EL (cell line): ENCODE measurements around the gene GMDS.

Experiments
- DNase-seq: peaks from one replicate; pipeline ENCODE4 v3.0.0-alpha.2; 2016

The GMDS gene

DNA sequence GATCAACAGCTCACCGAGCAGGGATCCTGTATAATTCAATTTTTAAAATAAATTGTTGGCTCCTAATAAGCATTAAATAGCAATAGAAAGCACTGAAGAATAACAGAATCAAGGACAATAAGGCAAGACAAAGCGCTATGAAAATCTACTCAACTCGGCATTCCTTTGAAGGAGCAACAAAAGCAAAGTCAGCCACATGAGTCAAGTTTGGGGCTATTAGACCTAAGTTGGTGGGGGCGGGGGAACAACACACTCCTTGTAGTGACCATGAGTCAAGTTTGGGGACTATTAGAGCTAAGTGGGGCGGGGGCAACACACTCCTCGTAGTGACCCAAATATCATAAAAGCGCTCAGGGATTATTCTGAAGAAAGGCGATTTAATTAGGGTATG, 515.7 kb downstream of the GMDS start:
- DNase-seq = no peak

DNA sequence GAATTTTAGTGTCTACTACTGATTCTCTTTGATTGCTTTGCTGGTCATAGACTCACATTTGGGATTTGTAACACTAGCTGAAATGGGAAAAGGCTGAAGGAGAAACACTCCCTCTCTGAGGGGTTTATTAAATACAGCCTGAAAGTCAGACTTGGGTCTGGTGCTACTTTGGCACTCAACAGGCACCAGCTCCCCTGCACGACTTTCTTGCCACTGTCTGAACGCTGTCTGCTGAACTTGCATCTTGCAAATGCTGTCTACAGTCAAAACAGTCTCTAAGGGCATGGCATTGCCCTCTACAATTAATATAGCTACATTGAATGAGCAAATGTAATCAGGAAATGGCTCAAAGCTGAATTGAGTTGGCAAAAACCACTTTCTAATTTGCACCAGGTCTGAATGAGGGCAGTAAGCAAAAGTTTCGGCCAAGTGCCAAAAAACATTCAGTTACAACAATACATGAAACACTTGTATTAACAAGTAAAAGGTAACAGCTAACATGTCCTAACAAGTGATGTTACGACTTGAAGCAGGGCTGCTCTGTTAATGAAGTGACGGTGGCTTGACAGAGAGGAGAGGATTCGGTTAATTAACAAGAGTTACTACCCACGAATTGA, 516.2 kb downstream of the GMDS start:
- no peak for DNase-seq

DNA sequence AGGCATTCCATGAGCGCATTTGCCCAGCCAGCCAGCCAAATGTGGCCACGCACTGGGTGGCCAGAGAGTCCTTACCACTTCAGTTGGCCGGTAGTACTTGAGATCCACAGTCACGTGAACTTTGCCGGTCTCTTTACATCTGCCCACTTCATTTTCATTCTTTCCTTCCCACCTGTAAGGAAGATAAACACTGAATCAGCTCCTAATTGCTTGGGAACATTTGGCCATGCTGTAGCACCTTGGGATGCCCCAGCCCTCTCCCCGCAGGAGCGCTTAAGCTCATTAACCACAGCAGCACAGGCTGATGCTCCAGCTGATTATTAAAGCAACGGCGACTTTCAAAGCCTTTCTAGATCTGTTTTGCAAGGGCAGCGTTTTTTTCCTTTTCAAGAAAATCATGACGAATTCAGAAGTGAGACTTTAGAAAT, 519.0 kb downstream of the GMDS start:
- DNase-seq = no peak

DNA sequence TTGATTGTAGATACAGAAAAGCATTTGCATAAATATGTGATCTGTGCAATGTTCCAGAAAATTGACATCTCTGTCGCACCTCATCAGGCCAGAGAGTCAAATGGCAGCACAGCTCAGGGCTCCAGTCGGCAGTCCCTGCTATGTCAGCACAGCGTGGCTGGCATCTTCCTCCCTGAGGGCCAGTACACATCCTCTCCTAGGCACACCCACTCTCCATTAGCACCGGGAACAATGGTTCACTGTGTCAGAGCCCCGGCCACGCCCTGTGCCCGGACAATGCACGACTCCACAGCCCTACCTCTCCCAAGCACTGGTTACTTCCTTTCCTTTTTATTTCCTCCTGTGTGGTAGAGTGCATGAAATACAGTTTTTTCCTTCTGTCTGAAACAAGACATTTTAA, 520.8 kb downstream of the GMDS start:
- no peak for DNase-seq

- DNase-seq = no peak
Measured at GRCh38 chr6:1724124-1724523, 521.3 kb downstream of the GMDS start.

- DNase-seq = no peak
Measured at GRCh38 chr6:1722801-1723200, 522.6 kb downstream of the GMDS start.

- no peak for DNase-seq
Measured at GRCh38 chr6:1720620-1721322, 524.6 kb downstream of the GMDS start.

DNA sequence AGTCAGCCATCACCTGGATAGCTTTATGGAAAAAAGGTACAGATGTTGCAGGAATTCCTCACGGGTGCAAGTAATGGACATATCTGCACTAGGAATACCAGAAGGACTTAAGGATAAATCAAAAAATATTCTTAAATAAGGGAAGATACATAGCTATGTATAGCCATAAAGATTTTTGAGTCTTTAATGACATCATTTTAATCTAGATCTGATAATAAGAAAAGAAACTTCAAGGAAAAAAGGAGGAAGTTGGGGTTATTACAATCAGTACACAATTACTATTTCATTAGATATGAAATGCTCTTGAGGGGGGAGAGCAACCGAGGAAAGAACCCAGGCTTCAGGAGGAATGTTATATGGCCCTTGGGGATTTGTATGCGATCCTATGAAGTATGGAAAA, 525.5 kb downstream of the GMDS start:
- no peak for DNase-seq

DNA sequence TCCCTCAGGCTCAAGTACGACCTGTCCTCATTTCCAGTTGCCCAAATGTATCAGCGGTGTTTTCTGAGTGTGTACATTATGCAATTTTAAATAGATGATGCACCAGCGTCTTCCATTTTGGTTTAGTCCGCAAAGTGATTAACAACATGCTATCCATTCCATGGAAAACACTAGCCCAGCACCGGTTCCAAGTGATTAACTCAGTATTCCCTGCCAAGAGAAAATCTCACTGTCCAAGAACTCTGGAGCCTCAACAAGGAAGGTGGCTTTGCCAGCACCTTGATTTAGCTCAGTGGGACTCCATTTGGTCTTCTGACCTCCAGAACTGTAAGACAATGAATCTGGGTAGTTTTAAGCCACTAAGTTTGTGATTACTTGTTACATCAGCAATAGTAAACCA, 528.5 kb downstream of the GMDS start:
- DNase-seq = no peak

DNA sequence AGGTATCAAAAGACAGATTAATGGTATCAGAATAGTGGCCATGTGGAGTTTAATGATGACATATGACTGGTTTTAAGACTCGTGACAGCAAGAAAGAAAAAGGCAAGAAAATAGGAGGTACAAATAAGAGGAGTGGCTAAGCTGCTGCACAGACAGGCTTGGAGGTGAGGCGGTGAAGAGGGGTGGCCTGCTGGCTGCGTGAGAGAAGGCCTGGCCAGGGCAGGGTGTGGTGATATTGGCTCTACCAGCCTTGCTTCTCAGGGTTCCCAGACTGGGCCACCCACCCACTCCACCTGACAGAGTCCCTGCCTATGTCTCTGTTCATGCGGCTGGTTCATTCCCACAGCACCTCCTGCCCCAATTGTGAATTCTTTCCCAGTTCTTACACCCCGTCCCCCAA, 529.0 kb downstream of the GMDS start:
- DNase-seq = no peak

DNA sequence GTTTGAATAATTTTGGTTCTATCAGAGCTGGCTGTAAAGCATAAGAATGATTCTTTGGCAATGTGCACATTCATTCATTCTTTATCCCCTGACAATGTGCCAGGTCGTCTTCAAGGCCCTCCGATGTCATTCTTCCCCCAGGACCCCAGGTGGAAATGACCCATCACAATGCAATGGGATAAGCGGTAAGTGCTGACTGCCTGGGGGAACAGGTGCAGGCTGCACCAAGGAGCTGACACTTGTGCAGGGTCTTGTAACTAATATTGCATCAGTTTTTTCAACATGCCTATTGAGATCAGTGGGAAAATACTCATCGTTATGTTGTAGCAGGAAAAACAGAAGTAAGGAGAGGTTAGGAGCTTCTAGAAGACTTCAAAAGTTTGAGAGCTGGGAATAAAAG, 530.1 kb downstream of the GMDS start:
- DNase-seq = no peak

- no peak for DNase-seq
Measured at GRCh38 chr6:1714654-1715053, 530.8 kb downstream of the GMDS start.

GRCh38 chr6:1713016-1713600, 532.3 kb downstream of the GMDS start:
- no peak for DNase-seq

- no peak for DNase-seq
Measured at GRCh38 chr6:1712451-1712850, 533.0 kb downstream of the GMDS start.

- no peak for DNase-seq
Measured at GRCh38 chr6:1711136-1711535, 534.3 kb downstream of the GMDS start.

DNA sequence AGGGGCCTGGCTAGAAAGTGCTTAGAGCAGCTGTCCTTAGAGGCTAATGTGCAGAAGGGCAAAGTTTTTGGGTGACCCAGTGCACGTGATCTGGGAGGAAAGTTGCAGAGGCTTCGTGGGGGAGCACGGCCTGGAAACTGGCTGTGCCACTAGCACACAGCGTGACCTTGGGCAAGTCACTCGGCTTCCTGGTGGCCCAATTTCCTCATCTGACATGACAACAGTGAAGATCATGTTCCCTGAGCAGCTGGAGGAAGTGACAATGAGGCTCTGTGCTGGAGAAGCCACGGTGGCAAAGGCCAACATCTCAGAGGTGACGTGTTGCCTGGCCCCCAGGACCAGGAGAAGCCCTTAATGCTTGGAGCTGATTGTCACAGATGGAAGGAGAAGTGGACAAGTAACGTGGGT, 536.2 kb downstream of the GMDS start:
- no peak for DNase-seq

DNA sequence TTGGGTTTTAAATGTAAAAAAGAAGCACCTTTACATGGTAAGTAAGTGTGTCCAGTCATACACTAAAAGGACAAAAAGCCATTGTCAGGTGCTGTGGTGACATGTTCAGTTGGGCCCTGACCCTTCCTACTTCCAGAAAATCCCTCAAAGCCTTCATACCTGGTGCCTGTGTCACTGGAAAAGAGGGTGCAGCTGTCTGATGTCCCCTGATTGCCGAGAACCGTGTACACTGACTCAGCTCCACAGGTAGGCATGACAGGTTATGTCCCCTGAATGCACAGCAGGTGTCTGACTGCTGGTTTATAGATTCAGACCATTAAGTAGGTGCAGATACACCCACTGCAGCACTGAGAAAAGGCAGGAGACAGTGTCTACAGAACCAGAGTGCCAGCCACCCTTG, 536.6 kb downstream of the GMDS start:
- no peak for DNase-seq

DNA sequence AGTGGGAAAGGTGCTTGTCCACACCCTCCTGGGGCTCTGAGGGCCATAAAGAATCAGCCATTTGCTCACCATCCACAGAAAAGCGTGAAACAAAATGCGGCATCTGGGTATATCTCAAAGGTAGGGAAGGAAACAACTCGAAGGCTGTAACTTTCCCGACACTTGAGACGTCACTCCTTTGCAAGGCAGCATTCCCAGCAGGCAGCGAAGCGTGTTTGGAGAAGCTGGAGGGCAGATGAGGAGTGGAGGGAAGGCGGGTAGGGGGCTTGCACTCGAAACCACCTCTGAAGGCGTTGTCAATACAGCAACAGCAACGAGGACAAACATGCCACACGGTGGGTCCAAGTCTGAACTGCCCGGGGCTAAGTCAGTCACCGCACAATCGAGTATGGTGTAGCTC, 537.3 kb downstream of the GMDS start:
- DNase-seq = no peak

DNA sequence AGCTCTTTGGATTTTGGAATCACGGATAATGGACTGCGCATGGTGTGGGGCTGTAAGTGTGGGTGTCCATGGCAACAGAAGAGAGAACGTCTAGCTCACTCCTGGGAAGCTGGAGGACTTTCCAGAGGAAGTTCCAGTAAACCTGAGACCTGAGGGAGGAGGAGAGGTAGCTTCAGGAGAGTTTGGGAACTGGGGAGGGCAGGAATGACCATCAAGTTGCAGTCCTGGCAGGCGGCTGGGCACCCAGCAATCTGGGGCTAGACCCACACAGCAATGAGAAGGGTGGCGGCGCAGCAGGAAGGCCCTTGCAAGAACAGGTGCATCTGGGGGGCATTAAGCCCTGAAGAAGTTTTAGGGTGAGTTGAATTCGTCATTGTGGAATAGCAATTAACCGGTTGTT, 539.8 kb downstream of the GMDS start:
- no peak for DNase-seq

DNA sequence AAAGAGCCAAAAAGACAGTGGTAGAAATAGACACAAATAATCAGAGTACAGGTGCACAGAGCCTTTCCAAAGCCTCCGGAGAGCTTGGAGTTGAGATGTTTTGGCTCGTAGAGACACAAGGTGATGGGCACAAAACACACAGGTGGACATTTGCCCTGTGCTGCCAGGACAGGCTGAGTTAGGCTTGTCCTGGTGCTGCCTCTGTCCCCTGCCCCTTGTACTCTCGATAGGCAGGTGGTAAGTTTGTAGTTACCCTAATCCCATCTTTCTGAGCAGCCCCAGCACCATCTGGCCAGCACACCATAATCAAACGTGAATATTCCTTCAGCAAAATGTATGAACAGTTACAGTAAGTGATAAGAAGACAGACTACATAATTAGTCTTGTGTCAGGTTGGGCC, 540.2 kb downstream of the GMDS start:
- DNase-seq = no peak

DNA sequence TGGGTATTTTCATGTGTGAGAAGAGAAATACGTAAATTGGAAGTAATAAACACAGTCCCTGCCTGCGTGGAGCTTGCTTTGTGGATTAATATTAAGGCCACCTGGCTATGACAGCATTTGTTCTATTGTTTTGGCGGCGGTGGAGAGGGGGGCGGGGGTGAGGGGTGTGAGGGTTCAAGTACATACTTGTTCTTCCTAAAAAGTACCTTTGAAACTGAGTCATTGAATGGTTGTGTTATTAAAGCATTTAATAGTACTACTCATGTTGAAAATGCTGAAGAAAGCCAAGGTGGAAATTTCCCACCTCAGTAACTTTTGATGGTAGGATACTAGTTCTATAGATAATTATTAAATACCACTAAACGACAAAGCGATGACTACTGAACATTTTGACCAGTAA, 540.7 kb downstream of the GMDS start:
- DNase-seq = no peak

DNA sequence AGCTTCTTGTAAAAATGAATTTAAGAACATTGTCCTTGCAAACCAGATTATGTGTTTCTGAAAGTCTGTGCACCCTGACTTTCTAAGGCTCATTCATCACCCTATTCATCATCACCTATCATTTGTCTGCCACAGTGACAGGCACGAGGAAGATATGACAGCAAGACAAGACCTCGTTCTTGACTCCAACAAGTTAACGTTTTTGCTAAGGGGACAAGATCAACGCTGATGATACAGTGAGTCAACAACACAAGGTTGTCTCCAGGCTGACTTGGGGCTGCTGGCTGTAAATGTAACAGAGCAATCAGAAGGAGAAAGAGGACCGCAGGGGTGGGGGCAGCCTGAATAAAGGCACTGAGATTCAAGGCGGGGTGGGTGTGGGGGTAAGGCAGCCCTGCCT, 541.5 kb downstream of the GMDS start:
- DNase-seq = no peak

DNA sequence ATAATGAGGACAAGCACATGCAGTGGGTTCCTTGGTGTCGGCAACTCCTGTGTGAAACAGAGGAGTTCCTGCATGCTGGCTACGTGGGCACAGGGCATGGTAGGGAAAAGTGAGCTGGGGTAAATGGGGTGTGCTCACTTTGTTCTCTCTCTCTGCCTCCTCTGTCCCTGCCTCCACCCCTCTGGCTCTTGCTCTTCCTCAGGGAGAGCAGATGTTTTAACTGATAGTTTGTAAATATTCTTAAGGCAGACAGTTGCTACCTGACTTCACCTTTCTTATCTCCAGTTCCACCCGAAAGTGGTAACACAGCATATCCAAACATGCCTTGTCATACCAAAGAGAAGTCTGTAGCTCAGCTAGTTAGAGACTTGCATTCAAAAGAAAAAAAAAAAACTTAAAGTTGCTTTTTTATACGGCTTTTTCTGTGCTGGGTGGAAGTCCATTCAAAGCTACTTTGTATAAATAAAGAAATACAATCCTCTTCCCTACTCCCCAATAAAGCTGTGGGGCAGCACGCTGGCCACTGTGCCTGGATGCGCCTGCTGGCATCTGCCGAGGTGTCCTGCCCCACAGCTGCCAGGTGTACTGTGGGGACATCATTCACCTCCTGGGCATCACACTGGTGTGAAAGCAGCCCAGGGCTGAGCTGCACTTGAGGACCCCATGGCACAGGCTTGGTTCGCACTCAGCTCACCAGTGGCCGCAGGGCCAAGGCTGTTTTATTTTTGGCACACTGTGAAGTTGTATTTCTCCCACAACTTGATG, 542.1 kb downstream of the GMDS start:
- no peak for DNase-seq

- DNase-seq = no peak
Measured at GRCh38 chr6:1702580-1703051, 542.8 kb downstream of the GMDS start.
